ENCODE measurements around the gene NEO1. TPM values are rescaled to one million over a fixed set of nuclear protein-coding genes. Genes with fewer than 3 reads are reported as not detected.

NEO1 gene
- total and polyA plus RNA-seq, 2 of the 13 experiments (the other 11 are each of a cell fraction or from before 2014, with no cell fraction given) = 8.4 to 11.0 TPM

DNA sequence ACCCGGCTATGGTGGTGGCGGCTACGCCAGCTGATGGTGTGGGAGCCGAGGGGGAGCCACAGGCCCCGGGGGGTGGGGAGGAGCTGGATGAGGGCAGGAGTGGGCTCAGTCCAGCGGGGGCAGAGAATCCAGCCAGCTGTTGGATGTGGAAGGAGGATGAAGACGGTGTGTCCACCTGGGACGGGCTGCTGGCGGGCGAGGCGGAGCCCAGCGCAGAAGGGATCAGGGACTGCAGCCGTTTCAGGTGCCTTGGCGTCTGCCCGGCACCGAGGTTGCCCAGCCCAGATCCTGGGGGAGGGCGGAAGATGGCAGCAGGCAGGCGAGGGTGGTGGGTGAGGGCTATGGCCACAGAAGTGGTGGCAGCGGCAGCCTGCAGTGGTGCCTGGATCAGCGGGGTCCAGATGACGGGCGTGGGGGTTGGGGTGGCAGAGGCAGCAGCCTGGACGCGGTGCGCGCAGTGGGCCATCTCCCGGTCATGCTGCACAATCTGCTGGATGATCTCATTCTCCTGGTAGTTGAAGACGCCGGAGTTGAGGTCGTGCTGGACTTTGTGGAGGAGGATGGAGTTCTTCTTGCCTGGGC, 271.2 kb downstream of the NEO1 start:
- CTCF ChIA-PET (ENCODE audit: low intra/inter-chr PET ratio, low total read pairs) = no interaction called here
- ATAC-seq (no peak), FAIRE-seq (no peak), DNase-seq (ENCODE audit: low spot score) (no peak)
- intact Hi-C loops (cut with micrococcal nuclease; ENCODE audit: unreplicated experiment) (no loop called here), in situ Hi-C loops (cut with HindIII; ENCODE audit: extremely low pct_ligation_motif_present, low pct_unique_long_range_greater_than_20kb) (no loop called here)
- H4K20me1 ChIP-seq (ENCODE audit: insufficient read depth, low read length) = no peaks in the 10 kb centered on the region
- no peaks in the 10 kb centered on the region for H3K79me2 ChIP-seq (ENCODE audit: insufficient read depth, low read length)
- H3K4me2 ChIP-seq (ENCODE audit: low read depth, low read length) = no peak overlapping the region
- no TSS peak for BruUV-seq (replicated peaks)
- no peak overlapping the region for H2AFZ ChIP-seq (ENCODE audit: low read length)
- H3K4me3 ChIP-seq (replicated peaks in 1 of 3; ENCODE audit: insufficient read depth in 1 of 3, low read depth in 2 of 3, low read length in 3 of 3) = no peak overlapping the region
- TF ChIP-seq ZFP1 (CRISPR knock-in tag; IDR thresholded peaks at IDR 0.05) = no peak
- no peak for TF ChIP-seq RBFOX2 (IDR thresholded peaks at IDR 0.05; ENCODE audit: low read depth, low read length)
- TF ChIP-seq FOSL1 (CRISPR knock-in tag; IDR thresholded peaks at IDR 0.05; ENCODE audit: borderline replicate concordance) = no peak
- TF ChIP-seq ZNF33B (CRISPR knock-in tag; IDR thresholded peaks at IDR 0.05) = no peak
- no peak for TF ChIP-seq KLF6 (CRISPR knock-in tag; IDR thresholded peaks at IDR 0.05)
- TF ChIP-seq KDM2A (CRISPR knock-in tag; IDR thresholded peaks at IDR 0.05; ENCODE audit: borderline replicate concordance, low read depth) = no peak
- TF ChIP-seq ZFP36 (IDR thresholded peaks at IDR 0.05; ENCODE audit: borderline replicate concordance, low read depth, low read length, partially characterized antibody) = no peak
- TF ChIP-seq, protein P1, sequence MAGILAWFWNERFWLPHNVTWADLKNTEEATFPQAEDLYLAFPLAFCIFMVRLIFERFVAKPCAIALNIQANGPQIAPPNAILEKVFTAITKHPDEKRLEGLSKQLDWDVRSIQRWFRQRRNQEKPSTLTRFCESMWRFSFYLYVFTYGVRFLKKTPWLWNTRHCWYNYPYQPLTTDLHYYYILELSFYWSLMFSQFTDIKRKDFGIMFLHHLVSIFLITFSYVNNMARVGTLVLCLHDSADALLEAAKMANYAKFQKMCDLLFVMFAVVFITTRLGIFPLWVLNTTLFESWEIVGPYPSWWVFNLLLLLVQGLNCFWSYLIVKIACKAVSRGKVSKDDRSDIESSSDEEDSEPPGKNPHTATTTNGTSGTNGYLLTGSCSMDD (CRISPR knock-in tag; IDR thresholded peaks at IDR 0.05) = no peak
- TF ChIP-seq SP2 (CRISPR knock-in tag; IDR thresholded peaks at IDR 0.05) = no peak
- no peak for TF ChIP-seq HNF4G (IDR thresholded peaks at IDR 0.05; ENCODE audit: borderline replicate concordance, low read depth, low read length)
- no peak for TF ChIP-seq HNF4G (CRISPR knock-in tag; IDR thresholded peaks at IDR 0.05; ENCODE audit: borderline replicate concordance, low read depth)
- WGBS (ENCODE audit: low lambda C conversion rate) = 61% methylated on average over 30 of the region's 30 CpGs
- no peaks in the 10 kb centered on the region for H3K4me1 ChIP-seq (ENCODE audit: insufficient read depth, low read length)
- no peak overlapping the region for H3K27ac ChIP-seq (ENCODE audit: extremely low read length, insufficient read depth, low read length)
- H3K36me3 ChIP-seq (replicated peaks in 1 of 2; ENCODE audit: control insufficient read depth in 1 of 2, insufficient read depth in 2 of 2, low read length in 2 of 2) = no peaks in the 10 kb centered on the region
- no peaks in the 10 kb centered on the region for H3K9me3 ChIP-seq (ENCODE audit: low read length)
- POLR2A ChIA-PET = no interaction called here
- peaks cover 6 to 48% of the 10 kb centered on the region in 2 experiments; a peak in 4 of 5 replicates for H3K27me3 ChIP-seq (ENCODE audit: control insufficient read depth in 1 of 2, insufficient read depth in 2 of 2, low read length in 2 of 2)
- no peak overlapping the region for H3K9ac ChIP-seq (ENCODE audit: insufficient read depth, low read depth, low read length)
